AG04450 (cell line): Measurements from ENCODE around the gene TNP2. TPM values are rescaled to one million over a fixed set of nuclear protein-coding genes. Genes with fewer than 3 reads are reported as not detected.

Experiments used
- CTCF ChIA-PET: fragments of 300-600, 350-600 bp; formaldehyde crosslinking; extraction: SDS; loops from one replicate; lab custom pipeline; 2022; ENCODE audit warnings: antibody characterized with exemption, inconsistent platforms; lab: Charles Lee
- POLR2A ChIA-PET: fragments of 350-600 bp; formaldehyde crosslinking; extraction: SDS; loops from one replicate; lab custom pipeline; 2021; ENCODE audit warnings: antibody characterized with exemption, inconsistent platforms; lab: Yijun Ruan, JAX
- DNase-seq: peaks from one replicate; pipeline ENCODE4 v3.0.0-alpha.2; 2011; ENCODE audit warnings: low read depth, low spot score
- H3K27ac ChIP-seq: one replicate; pipeline ENCODE4 v1.5.1; 2012; ENCODE audit warnings: low read depth, low read length, control low read depth
- H3K27me3 ChIP-seq: one replicate; pipeline ENCODE4 v1.6.0; 2012; ENCODE audit warnings: low read length; ENCODE audit not compliant: control insufficient read depth, insufficient read depth
- H3K4me3 ChIP-seq: 2 replicates; pipeline ENCODE4 v1.5.1; 2011; ENCODE audit warnings: mild to moderate bottlenecking, low read depth, low read length, control low read depth
- H3K9me3 ChIP-seq: 2 replicates; pipeline ENCODE4 v1.5.1; 2012; ENCODE audit warnings: low read length; ENCODE audit not compliant: control insufficient read depth, insufficient read depth
- CTCF ChIP-seq: IDR thresholded peaks from 2 replicates; pipeline ENCODE4 v1.5.1; 2011; ENCODE audit warnings: low read depth, low read length, control low read depth, inconsistent platforms
- polyA plus RNA-seq: library from polyadenylated mRNA; depleted of rRNA; stranded (reverse); fragments of >200 nt; gene quantifications from 2 replicates; pipeline ENCODE4 v1.2.3, GENCODE V29; 2011

TNP2 gene
- polyA plus RNA-seq, 1 experiment = not detected

GRCh38 chr16:11255737-11256660 lies 13.1 kb downstream of the TNP2 start, which contains the start of gene SOCS1:
Gene SOCS1, minus strand, starts transcription at chr16:11256204. Its CDS starts 726 bp downstream, at chr16:11255478.
- Histone ChIP-seq H3K9me3 (no peaks in the 10 kb centered on the region; the same call in 1 of the 2 replicates), H3K4me3 (peak within 1 kb of the TSS; percentile 97), H3K27ac (peak within 1 kb of the TSS; percentile 97), H3K27me3 (peaks cover 2% of the 10 kb centered on the region)
- DNase-seq = peak; percentile 66
- ChIA-PET POLR2A (interaction anchor here (0.6 to 2.8 kb wide), 70 partner anchors 8 to 487 kb away, joined by 3 to 39 read pairs (median 5); partner anchors contain the start of genes DEXI and TXNDC11), CTCF (interaction anchor here (0.6 to 6.2 kb wide), 42 partner anchors 17 to 557 kb away, joined by 3 to 92 read pairs (median 4); partner anchors contain the start of gene PRM3)
- TF ChIP-seq CTCF = peak; percentile 64

- CTCF ChIA-PET = interaction anchor here (0.6 to 6.2 kb wide), 36 partner anchors 36 to 307 kb away, joined by 3 to 92 read pairs (median 4); no protein-coding TSS in a partner anchor
- no peak for TF ChIP-seq CTCF
These were observed 14.0 kb downstream of the TNP2 start for GRCh38 chr16:11254913-11255736.

GRCh38 chr16:11253995-11254912 lies 14.9 kb downstream of the TNP2 start:
- Histone ChIP-seq H3K9me3 (peaks cover 6% of the 10 kb centered on the region; the same call in 1 of the 2 replicates), H3K27ac (peak overlapping the region; percentile 65), H3K4me3 (peak overlapping the region; percentile 97), H3K27me3 (no peaks in the 10 kb centered on the region)
- TF ChIP-seq CTCF = no peak
- ChIA-PET CTCF (interaction anchor here (0.6 to 6.2 kb wide), 15 partner anchors 43 to 306 kb away, joined by 3 to 92 read pairs (median 7); no protein-coding TSS in a partner anchor), POLR2A (interaction anchor here (0.5 to 2.8 kb wide), 19 partner anchors 53 to 290 kb away, joined by 3 to 39 read pairs (median 5); no protein-coding TSS in a partner anchor)
- no peak for DNase-seq

More at GRCh38 chr16:11254913-11255736, 14.0 kb downstream of the TNP2 start:
- POLR2A ChIA-PET = interaction anchor here (0.5 to 2.8 kb wide), 62 partner anchors 22 to 488 kb away, joined by 3 to 39 read pairs (median 5); partner anchors contain the start of genes DEXI and TXNDC11
- Histone ChIP-seq H3K9me3 (no peaks in the 10 kb centered on the region; the same call in 1 of the 2 replicates), H3K27ac (peak overlapping the region; percentile 65), H3K27me3 (no peaks in the 10 kb centered on the region), H3K4me3 (peak overlapping the region; percentile 97)
- no peak for DNase-seq
